GM12892 (cell line): ENCODE data around the gene CADM1.
"Not testable (repeated sequence)": the region's sequence is repeated elsewhere in the genome, so short reads cannot be mapped to it uniquely, and the experiment has no call there.

Source experiments
- DNase-seq: peaks from one replicate; pipeline ENCODE4 v3.0.0; 2011; ENCODE audit not compliant: insufficient read length
- FAIRE-seq: peaks from 2 replicates; lab custom pipeline; 2011; peaks lifted over from hg19 to GRCh38; lab: Jason Lieb, UNC
- POLR2A ChIP-seq: IDR thresholded peaks from 2 replicates; pipeline ENCODE4 v1.6.1; 2011; ENCODE audit warnings: low read depth, low read length, control low read depth
- POLR2AphosphoS5 ChIP-seq: IDR thresholded peaks from 2 replicates; pipeline ENCODE4 v1.6.1; 2011; ENCODE audit warnings: low read depth, low read length, control low read depth
- TAF1 ChIP-seq: IDR thresholded peaks from 2 replicates; pipeline ENCODE4 v1.6.1; 2011; ENCODE audit warnings: low read depth, mild to moderate bottlenecking, control low read depth, low read length, borderline replicate concordance

CADM1 gene

GRCh38 chr11:115497303-115497702, 6.9 kb downstream of the CADM1 start:
- TF ChIP-seq POLR2AphosphoS5 (no peak), TAF1 (no peak), POLR2A (no peak)
- no peak for DNase-seq
- peak; percentile 79 for FAIRE-seq

GRCh38 chr11:115496892-115497291, 7.3 kb downstream of the CADM1 start:
- FAIRE-seq, result peak; percentile 70

GRCh38 chr11:115493905-115494304, 10.3 kb downstream of the CADM1 start:
- TF ChIP-seq TAF1 (no peak), POLR2AphosphoS5 (no peak), POLR2A (no peak)
- peak; percentile 14 for FAIRE-seq
- no peak for DNase-seq

More at GRCh38 chr11:115496892-115497291, 7.3 kb downstream of the CADM1 start:
- no peak for TF ChIP-seq POLR2A
- no peak for TF ChIP-seq TAF1
- TF ChIP-seq POLR2AphosphoS5, result no peak
- DNase-seq, result no peak

GRCh38 chr11:115493488-115493887, 10.7 kb downstream of the CADM1 start:
- FAIRE-seq (peak; percentile 9), DNase-seq (no peak)
- TF ChIP-seq POLR2AphosphoS5 (no peak), POLR2A (no peak), TAF1 (no peak)

GRCh38 chr11:115489466-115489865, 14.7 kb downstream of the CADM1 start:
- no peak for FAIRE-seq
- no peak for DNase-seq
- TF ChIP-seq POLR2AphosphoS5, result no peak
- TF ChIP-seq POLR2A, result no peak

- TF ChIP-seq POLR2A, result no peak
- no peak for TF ChIP-seq POLR2AphosphoS5
- no peak for TF ChIP-seq TAF1
- no peak for DNase-seq
- no peak for FAIRE-seq
Measured at GRCh38 chr11:115488945-115489344, 15.3 kb downstream of the CADM1 start.

GRCh38 chr11:115481528-115481927, 22.7 kb downstream of the CADM1 start:
- DNase-seq (no peak), FAIRE-seq (peak; percentile 30)
- TF ChIP-seq POLR2AphosphoS5, result no peak
- TF ChIP-seq POLR2A, result no peak
- TF ChIP-seq TAF1, result no peak

GRCh38 chr11:115480611-115481010, 23.6 kb downstream of the CADM1 start:
- FAIRE-seq (no peak), DNase-seq (no peak)
- TF ChIP-seq POLR2AphosphoS5, result no peak
- TF ChIP-seq POLR2A, result no peak
- TF ChIP-seq TAF1, result no peak

GRCh38 chr11:115477410-115477809, 26.8 kb downstream of the CADM1 start:
- FAIRE-seq (peak; percentile 62), DNase-seq (no peak)
- no peak for TF ChIP-seq TAF1
- no peak for TF ChIP-seq POLR2AphosphoS5
- no peak for TF ChIP-seq POLR2A

GRCh38 chr11:115476463-115477286, 27.5 kb downstream of the CADM1 start:
- TF ChIP-seq POLR2AphosphoS5 (no peak), POLR2A (no peak)
- FAIRE-seq (peak; percentile 65), DNase-seq (no peak)

- TF ChIP-seq POLR2A (no peak), TAF1 (no peak), POLR2AphosphoS5 (no peak)
- FAIRE-seq, result no peak
- DNase-seq, result no peak
Measured at GRCh38 chr11:115475564-115475963, 28.7 kb downstream of the CADM1 start.

GRCh38 chr11:115474306-115474705, 29.9 kb downstream of the CADM1 start:
- not testable (repeated sequence) for FAIRE-seq, DNase-seq
